Liver (tissue), 3 donors: ENCODE measurements around the gene CEACAM19.

ENCODE experiments used
- CTCF ChIP-seq: fragments of 150-350 bp; IDR thresholded peaks from 2 replicates; pipeline ENCODE4 v1.5.1; 2017; ENCODE audit warnings: improper control_type of control experiment, low read depth, low read length; ENCODE audit not compliant: missing input control
- EGR1 ChIP-seq, 2 donors: IDR thresholded peaks; 2 replicates each; pipeline ENCODE4 v1.6.1; 2016 to 2018; ENCODE audit warnings: antibody characterized with exemption in 2 of 2, low read depth in 2 of 2
- MAX ChIP-seq: IDR thresholded peaks from 2 replicates; pipeline ENCODE4 v1.6.1; 2016; ENCODE audit warnings: antibody characterized with exemption
- NR2F2 ChIP-seq: IDR thresholded peaks from 2 replicates; pipeline ENCODE4 v1.6.1; 2016; ENCODE audit warnings: antibody characterized with exemption
- RAD21 ChIP-seq, 2 donors: IDR thresholded peaks; 2 replicates each; pipeline ENCODE4 v1.6.1; 2016; ENCODE audit warnings: antibody characterized with exemption in 2 of 2, mild to moderate bottlenecking in 2 of 2
- REST ChIP-seq: IDR thresholded peaks from 2 replicates; pipeline ENCODE4 v1.6.1; 2016; ENCODE audit warnings: antibody characterized with exemption, mild to moderate bottlenecking
- RXRA ChIP-seq, 2 donors: IDR thresholded peaks; 2 replicates each; pipeline ENCODE4 v1.6.1; 2017 to 2018; ENCODE audit warnings: antibody characterized with exemption in 2 of 2, mild to moderate bottlenecking in 1 of 2
- TAF1 ChIP-seq: conservative IDR thresholded peaks from 2 replicates; pipeline ENCODE4 v1.6.1; 2016; ENCODE audit warnings: antibody characterized with exemption, mild to moderate bottlenecking
- ZBTB33 ChIP-seq: IDR thresholded peaks from 2 replicates; pipeline ENCODE4 v1.6.1; 2016; ENCODE audit warnings: antibody characterized with exemption
- donor health status: healthy.
- donor health status: healthy.

GRCh38 chr19:44684892-44685863 is 13.9 kb downstream of the CEACAM19 start:
- TF ChIP-seq CTCF (no peak), REST (no peak), NR2F2 (no peak), TAF1 (no peak), RXRA (IDR thresholded peaks at IDR 0.05) (no peak), EGR1 (IDR thresholded peaks at IDR 0.05; ENCODE audit: low read depth in 2 of 2) (no peak), MAX (no peak), ZBTB33 (no peak), RAD21 (IDR thresholded peaks at IDR 0.05) (no peak)
